H9 (cell line): ENCODE results near the gene SNCB. TPM values are rescaled to one million over a fixed set of nuclear protein-coding genes. Genes with fewer than 3 reads are reported as not detected.
A peak's percentile ranks its signal among the peaks of the same experiment; 100 is the strongest.

Experiments used
- DNase-seq: peaks from one replicate; pipeline ENCODE4 v3.0.0-alpha.2; 2017
- H2AFZ ChIP-seq: one replicate; pipeline ENCODE4 v1.6.1; 2013; ENCODE audit warnings: mild to moderate bottlenecking, low read length, control low read depth, moderate library complexity
- H2AK5ac ChIP-seq: 2 replicates; pipeline ENCODE4 v1.6.1; 2013; ENCODE audit warnings: low read length, control low read depth, mixed read lengths; ENCODE audit not compliant: insufficient read length
- H2BK120ac ChIP-seq: one replicate; pipeline ENCODE4 v1.6.1; 2013; ENCODE audit warnings: low read depth, mild to moderate bottlenecking, low read length, control low read depth, inconsistent platforms; ENCODE audit not compliant: poor library complexity, severe bottlenecking
- H2BK12ac ChIP-seq: 2 replicates; pipeline ENCODE4 v1.6.1; 2013; ENCODE audit warnings: low read length, control low read depth, mixed read lengths, low read depth; ENCODE audit not compliant: insufficient read length
- H2BK15ac ChIP-seq: 2 replicates; pipeline ENCODE4 v1.6.1; 2013; ENCODE audit warnings: low read depth, low read length, control low read depth
- H2BK20ac ChIP-seq: one replicate; pipeline ENCODE4 v1.6.1; 2013; ENCODE audit warnings: low read depth, mild to moderate bottlenecking, low read length, control low read depth, inconsistent platforms; ENCODE audit not compliant: poor library complexity, severe bottlenecking
- H2BK5ac ChIP-seq: 2 replicates; pipeline ENCODE4 v1.6.1; 2013; ENCODE audit warnings: low read length, control low read depth, mixed read lengths; ENCODE audit not compliant: insufficient read length
- H3K14ac ChIP-seq: 2 replicates; pipeline ENCODE4 v1.6.1; 2013; ENCODE audit warnings: low read length, control low read depth; ENCODE audit not compliant: insufficient read depth
- H3K18ac ChIP-seq: 2 replicates; pipeline ENCODE4 v1.6.1; 2013; ENCODE audit warnings: low read depth, mild to moderate bottlenecking, mixed read lengths, low read length, control low read depth; ENCODE audit not compliant: insufficient read length
- H3K23ac ChIP-seq: 2 replicates; pipeline ENCODE4 v1.6.1; 2013; ENCODE audit warnings: low read length, control low read depth, mixed read lengths, low read depth; ENCODE audit not compliant: insufficient read length
- H3K23me2 ChIP-seq: 2 replicates; pipeline ENCODE4 v1.6.1; 2013; ENCODE audit warnings: low read depth, mild to moderate bottlenecking, mixed read lengths, low read length, control low read depth; ENCODE audit not compliant: insufficient read length, poor library complexity, severe bottlenecking
- H3K27ac ChIP-seq: 2 replicates; pipeline ENCODE4 v1.5.1; 2013; ENCODE audit warnings: low read length, control low read depth, mixed read lengths, low read depth; ENCODE audit not compliant: insufficient read length
- H3K27me3 ChIP-seq: 2 replicates; pipeline ENCODE4 v1.6.1; 2013; ENCODE audit warnings: low read length, control low read depth, inconsistent platforms; ENCODE audit not compliant: insufficient read depth
- H3K4ac ChIP-seq: 2 replicates; pipeline ENCODE4 v1.6.1; 2013; ENCODE audit warnings: low read depth, mild to moderate bottlenecking, control low read depth, inconsistent platforms, low read length, moderate library complexity
- H3K4me1 ChIP-seq: 2 replicates; pipeline ENCODE4 v1.6.1; 2013; ENCODE audit warnings: low read length, control low read depth, inconsistent platforms; ENCODE audit not compliant: insufficient read depth
- H3K4me2 ChIP-seq: 2 replicates; pipeline ENCODE4 v1.6.1; 2013; ENCODE audit warnings: low read length, control low read depth, mixed read lengths; ENCODE audit not compliant: insufficient read length, insufficient read depth
- H3K56ac ChIP-seq: 2 replicates; pipeline ENCODE4 v1.6.1; 2013; ENCODE audit warnings: low read depth, mild to moderate bottlenecking, mixed read lengths, low read length, control low read depth; ENCODE audit not compliant: insufficient read length
- H3K79me1 ChIP-seq: 2 replicates; pipeline ENCODE4 v1.6.1; 2013; ENCODE audit warnings: low read depth, mild to moderate bottlenecking, moderate library complexity, low read length, control low read depth, inconsistent platforms; ENCODE audit not compliant: insufficient read depth, poor library complexity, severe bottlenecking
- H3K79me2 ChIP-seq: 2 replicates; pipeline ENCODE4 v1.6.1; 2013; ENCODE audit warnings: low read length, control low read depth, inconsistent platforms; ENCODE audit not compliant: insufficient read depth
- H3K9ac ChIP-seq: 2 replicates; pipeline ENCODE4 v1.6.1; 2013; ENCODE audit warnings: low read length, control low read depth, mixed read lengths; ENCODE audit not compliant: insufficient read length; ENCODE audit errors: extremely low read depth
- H3K9me3 ChIP-seq: one replicate; pipeline ENCODE4 v1.6.1; 2013; ENCODE audit warnings: low read depth, low read length, inconsistent platforms; ENCODE audit not compliant: control insufficient read depth
- H3T11ph ChIP-seq: one replicate; pipeline ENCODE4 v1.6.1; 2013; ENCODE audit warnings: mild to moderate bottlenecking, low read length, control low read depth, inconsistent platforms
- H4K20me1 ChIP-seq: one replicate; pipeline ENCODE4 v1.6.1; 2013; ENCODE audit not compliant: control insufficient read depth, insufficient read length, insufficient read depth
- H4K5ac ChIP-seq: 2 replicates; pipeline ENCODE4 v1.6.1; 2013; ENCODE audit warnings: low read depth, mild to moderate bottlenecking, mixed read lengths, low read length, control low read depth; ENCODE audit not compliant: insufficient read length
- H4K8ac ChIP-seq: replicated peaks from 2 replicates; pipeline ENCODE4 v1.6.1; 2013; ENCODE audit warnings: low read length, control low read depth, mixed read lengths, low read depth; ENCODE audit not compliant: insufficient read length
- H4K91ac ChIP-seq: 2 replicates; pipeline ENCODE4 v1.6.1; 2013; ENCODE audit warnings: low read depth, mild to moderate bottlenecking, moderate library complexity, mixed read lengths, low read length, control low read depth; ENCODE audit not compliant: insufficient read length
- H3K27ac Mint-ChIP-seq, 3 experiments: 2 replicates in 2 of 3; 3 replicates in 1 of 3; pipeline ENCODE4 v1.8.0; 2020 to 2021; ENCODE audit warnings: mixed read lengths in 3 of 3, mild to moderate bottlenecking in 1 of 3, moderate library complexity in 1 of 3
- H3K27me3 Mint-ChIP-seq: 2 replicates; pipeline ENCODE4 v1.8.0; 2021; ENCODE audit warnings: low read depth, mild to moderate bottlenecking, moderate library complexity, mixed read lengths
- H3K36me3 Mint-ChIP-seq, 3 experiments: 2 replicates in 2 of 3; 3 replicates in 1 of 3; pipeline ENCODE4 v1.8.0; 2020 to 2021; ENCODE audit warnings: low read depth in 3 of 3, mixed read lengths in 3 of 3; ENCODE audit not compliant: insufficient read depth in 1 of 3
- H3K4me1 Mint-ChIP-seq, 2 experiments: 2 replicates each; pipeline ENCODE4 v1.8.0; 2020; ENCODE audit warnings: mixed read lengths in 2 of 2
- H3K4me3 Mint-ChIP-seq, 2 experiments: 2 replicates in 1 of 2; 3 replicates in 1 of 2; pipeline ENCODE4 v1.8.0; 2020 to 2021; ENCODE audit warnings: mild to moderate bottlenecking in 2 of 2, mixed read lengths in 2 of 2, moderate library complexity in 1 of 2
- H3K9me3 Mint-ChIP-seq, 2 experiments: 2 replicates in 1 of 2; 3 replicates in 1 of 2; pipeline ENCODE4 v1.8.0; 2020; ENCODE audit warnings: mild to moderate bottlenecking in 2 of 2, mixed read lengths in 2 of 2, moderate library complexity in 1 of 2
- CTCF ChIP-seq: fragments of 200-600 bp; sonication (generic); conservative IDR thresholded peaks from 3 replicates; pipeline ENCODE4 v1.8.0; 2021; ENCODE audit warnings: antibody characterized with exemption, mild to moderate bottlenecking
- WGBS: extraction: QIAGEN DNeasy Blood & Tissue Kit; methylation state at CpG from one replicate; pipeline ENCODE4 v1.1.7; 2013; ENCODE audit warnings: missing lambda C conversion rate, low lambda C conversion rate, mixed read lengths; ENCODE audit not compliant: insufficient read length; ENCODE audit errors: extremely low coverage; 5-methylcytosine and 5-hydroxymethylcytosine counted together
- total RNA-seq: library from RNA; stranded (reverse); gene quantifications from 2 replicates; pipeline ENCODE4 v1.2.1, GENCODE V29; 2021

Gene SNCB
- total RNA-seq, 1 experiment from 2014 or later, result 3.5 TPM

GRCh38 chr5:176675676-176676360 lies 45.5 kb upstream of the SNCB start:
- Histone ChIP-seq H3K23me2 (no peaks in the 10 kb centered on the region), H4K8ac (no peak overlapping the region), H3K4me1 (peaks cover 4% of the 10 kb centered on the region; the same call in 1 of the 2 replicates), H3K27ac (no peak overlapping the region), H3K14ac (no peak overlapping the region), H3K79me1 (no peaks in the 10 kb centered on the region), H4K20me1 (no peaks in the 10 kb centered on the region), H2AFZ (no peak overlapping the region), H4K91ac (no peak overlapping the region), H2BK120ac (no peak overlapping the region), H2BK15ac (no peak overlapping the region), H3K56ac (no peak overlapping the region), H3K18ac (no peak overlapping the region), H2BK20ac (no peak overlapping the region), H3T11ph (no peak overlapping the region), H3K9me3 (no peaks in the 10 kb centered on the region), H3K4me2 (no peak overlapping the region), H2BK12ac (no peak overlapping the region), H3K9ac (no peak overlapping the region), H3K27me3 (no peaks in the 10 kb centered on the region), H4K5ac (no peak overlapping the region), H3K79me2 (no peaks in the 10 kb centered on the region), H2BK5ac (no peak overlapping the region), H2AK5ac (no peak overlapping the region), H3K4ac (no peak overlapping the region), H3K23ac (no peak overlapping the region)
- no CpG with 5 or more reads among the region's 19 CpGs for WGBS
- peak; percentile 77 for DNase-seq
- Mint-ChIP-seq H3K4me3 (no peak overlapping the region; a peak in 1 of 5 replicates), H3K27me3 (peaks cover 4% of the 10 kb centered on the region; the same call in 1 of the 2 replicates), H3K27ac (no peak overlapping the region), H3K36me3 (no peaks in the 10 kb centered on the region), H3K4me1 (peaks cover 26 to 40% of the 10 kb centered on the region in 2 experiments), H3K9me3 (no peaks in the 10 kb centered on the region)
- TF ChIP-seq CTCF, result peak; percentile 83
